ENCODE results near the gene LHFPL6. TPM values are rescaled to one million over a fixed set of nuclear protein-coding genes. Genes with fewer than 3 reads are reported as not detected.

The LHFPL6 gene
- total RNA-seq, 1 donor from 2014 or later, result 3.0 TPM

DNA sequence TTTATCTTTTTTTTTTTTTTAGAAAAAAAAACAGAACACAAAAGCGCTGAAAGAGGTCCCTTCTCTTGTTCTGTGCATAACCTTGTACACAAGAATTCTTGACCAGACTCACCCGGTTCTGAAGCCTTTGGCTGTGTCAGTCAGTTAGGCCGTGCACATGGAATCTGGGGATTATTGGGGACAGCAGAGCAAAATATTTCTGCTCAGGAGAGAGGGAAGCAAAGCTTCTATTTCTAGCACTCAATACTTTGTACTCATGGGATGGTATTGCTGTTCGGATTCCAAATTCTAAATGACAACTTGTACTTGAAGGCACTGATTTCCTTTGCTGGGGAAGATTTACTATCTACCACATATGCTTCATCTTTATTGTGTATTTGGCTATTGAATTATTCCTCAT lies 292.0 kb downstream of the LHFPL6 start:
- Mint-ChIP-seq H3K4me3 (no peak overlapping the region), H3K27me3 (ENCODE audit: insufficient read depth, low read depth) (peaks cover under 1% of the 10 kb centered on the region)

GRCh38 chr13:39306639-39307589 lies 296.1 kb downstream of the LHFPL6 start:
- H3K4me3 ChIP-seq, result no peak overlapping the region
- Mint-ChIP-seq H3K27me3 (ENCODE audit: insufficient read depth, low read depth) (peaks cover 2% of the 10 kb centered on the region), H3K9me3 (no peaks in the 10 kb centered on the region), H3K4me1 (no peaks in the 10 kb centered on the region), H3K27ac (no peak overlapping the region), H3K36me3 (no peaks in the 10 kb centered on the region), H3K4me3 (no peak overlapping the region)
- no peak overlapping the region for H3K4me2 ChIP-seq
- H3F3A ChIP-seq (ENCODE audit: low read depth), result no peaks in the 10 kb centered on the region
- no peak for DNase-seq (ENCODE audit: low spot score)
- H3K4me1 ChIP-seq, result peaks cover 8% of the 10 kb centered on the region
- H3K36me3 ChIP-seq, result no peaks in the 10 kb centered on the region
- H3K9me3 ChIP-seq (ENCODE audit: low read depth), result no peaks in the 10 kb centered on the region
- H4K20me1 ChIP-seq (ENCODE audit: low read depth), result no peaks in the 10 kb centered on the region
- H3K27ac ChIP-seq, result no peak overlapping the region
- no peak overlapping the region for H2AFZ ChIP-seq (replicated peaks)
- no peak overlapping the region for H3K9ac ChIP-seq
- no peaks in the 10 kb centered on the region for H3K79me2 ChIP-seq (ENCODE audit: low read depth)
- no peak for TF ChIP-seq EZH2 (IDR thresholded peaks at IDR 0.05)
- TF ChIP-seq, protein P1, sequence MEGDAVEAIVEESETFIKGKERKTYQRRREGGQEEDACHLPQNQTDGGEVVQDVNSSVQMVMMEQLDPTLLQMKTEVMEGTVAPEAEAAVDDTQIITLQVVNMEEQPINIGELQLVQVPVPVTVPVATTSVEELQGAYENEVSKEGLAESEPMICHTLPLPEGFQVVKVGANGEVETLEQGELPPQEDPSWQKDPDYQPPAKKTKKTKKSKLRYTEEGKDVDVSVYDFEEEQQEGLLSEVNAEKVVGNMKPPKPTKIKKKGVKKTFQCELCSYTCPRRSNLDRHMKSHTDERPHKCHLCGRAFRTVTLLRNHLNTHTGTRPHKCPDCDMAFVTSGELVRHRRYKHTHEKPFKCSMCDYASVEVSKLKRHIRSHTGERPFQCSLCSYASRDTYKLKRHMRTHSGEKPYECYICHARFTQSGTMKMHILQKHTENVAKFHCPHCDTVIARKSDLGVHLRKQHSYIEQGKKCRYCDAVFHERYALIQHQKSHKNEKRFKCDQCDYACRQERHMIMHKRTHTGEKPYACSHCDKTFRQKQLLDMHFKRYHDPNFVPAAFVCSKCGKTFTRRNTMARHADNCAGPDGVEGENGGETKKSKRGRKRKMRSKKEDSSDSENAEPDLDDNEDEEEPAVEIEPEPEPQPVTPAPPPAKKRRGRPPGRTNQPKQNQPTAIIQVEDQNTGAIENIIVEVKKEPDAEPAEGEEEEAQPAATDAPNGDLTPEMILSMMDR (IDR thresholded peaks at IDR 0.05), result no peak
- TF ChIP-seq EZH2phosphoT487 (IDR thresholded peaks at IDR 0.05), result no peak
- H3K27me3 ChIP-seq, result no peaks in the 10 kb centered on the region

More for the DNA sequence above, 292.0 kb downstream of the LHFPL6 start:
- H3K4me1 ChIP-seq, result peaks cover 8% of the 10 kb centered on the region
- no peak overlapping the region for H3K4me3 ChIP-seq
- no peaks in the 10 kb centered on the region for H3K9me3 ChIP-seq (ENCODE audit: low read depth)
- H3F3A ChIP-seq (ENCODE audit: low read depth), result no peaks in the 10 kb centered on the region
- no peaks in the 10 kb centered on the region for H3K79me2 ChIP-seq (ENCODE audit: low read depth)
- no peaks in the 10 kb centered on the region for H3K4me1 Mint-ChIP-seq
- H3K9ac ChIP-seq, result no peak overlapping the region
- no peaks in the 10 kb centered on the region for H4K20me1 ChIP-seq (ENCODE audit: low read depth)
- H3K4me2 ChIP-seq, result no peak overlapping the region
- no peak overlapping the region for H3K27ac Mint-ChIP-seq
- H3K36me3 ChIP-seq, result no peaks in the 10 kb centered on the region
- no peaks in the 10 kb centered on the region for H3K9me3 Mint-ChIP-seq
- peak overlapping the region; percentile 18 for H2AFZ ChIP-seq (replicated peaks)
- TF ChIP-seq EZH2phosphoT487 (IDR thresholded peaks at IDR 0.05) (no peak), EZH2 (IDR thresholded peaks at IDR 0.05) (no peak)
- TF ChIP-seq, protein P1 (IDR thresholded peaks at IDR 0.05), result no peak
- H3K27ac ChIP-seq, result no peak overlapping the region
- no peak for DNase-seq (ENCODE audit: low spot score)
- no peaks in the 10 kb centered on the region for H3K36me3 Mint-ChIP-seq
- H3K27me3 ChIP-seq, result no peaks in the 10 kb centered on the region

GRCh38 chr13:39302820-39303219 lies 300.2 kb downstream of the LHFPL6 start:
- no peak overlapping the region for H2AFZ ChIP-seq (replicated peaks)
- Mint-ChIP-seq H3K4me3 (no peak overlapping the region), H3K27me3 (ENCODE audit: insufficient read depth, low read depth) (peaks cover 2% of the 10 kb centered on the region), H3K9me3 (peaks cover 6% of the 10 kb centered on the region), H3K4me1 (no peaks in the 10 kb centered on the region), H3K36me3 (peaks cover 3% of the 10 kb centered on the region), H3K27ac (no peak overlapping the region)
- no peak overlapping the region for H3K4me2 ChIP-seq
- DNase-seq (ENCODE audit: low spot score), result no peak
- H3K4me1 ChIP-seq, result peaks cover 8% of the 10 kb centered on the region
- H3K4me3 ChIP-seq, result no peak overlapping the region
- H3K79me2 ChIP-seq (ENCODE audit: low read depth), result no peaks in the 10 kb centered on the region
- TF ChIP-seq, protein P1 (IDR thresholded peaks at IDR 0.05), result no peak
- TF ChIP-seq EZH2 (IDR thresholded peaks at IDR 0.05) (no peak), EZH2phosphoT487 (IDR thresholded peaks at IDR 0.05) (no peak)
- H3F3A ChIP-seq (ENCODE audit: low read depth), result no peaks in the 10 kb centered on the region
- no peak overlapping the region for H3K27ac ChIP-seq
- no peaks in the 10 kb centered on the region for H3K36me3 ChIP-seq
- no peaks in the 10 kb centered on the region for H3K27me3 ChIP-seq
- no peaks in the 10 kb centered on the region for H4K20me1 ChIP-seq (ENCODE audit: low read depth)
- H3K9ac ChIP-seq, result no peak overlapping the region
- no peaks in the 10 kb centered on the region for H3K9me3 ChIP-seq (ENCODE audit: low read depth)
